ENCODE results near the gene DNAJC5. TPM values are rescaled to one million over a fixed set of nuclear protein-coding genes. Genes with fewer than 3 reads are reported as not detected.

Gene DNAJC5
- total RNA-seq, 1 experiment from 2014 or later, result 79.6 TPM

DNA sequence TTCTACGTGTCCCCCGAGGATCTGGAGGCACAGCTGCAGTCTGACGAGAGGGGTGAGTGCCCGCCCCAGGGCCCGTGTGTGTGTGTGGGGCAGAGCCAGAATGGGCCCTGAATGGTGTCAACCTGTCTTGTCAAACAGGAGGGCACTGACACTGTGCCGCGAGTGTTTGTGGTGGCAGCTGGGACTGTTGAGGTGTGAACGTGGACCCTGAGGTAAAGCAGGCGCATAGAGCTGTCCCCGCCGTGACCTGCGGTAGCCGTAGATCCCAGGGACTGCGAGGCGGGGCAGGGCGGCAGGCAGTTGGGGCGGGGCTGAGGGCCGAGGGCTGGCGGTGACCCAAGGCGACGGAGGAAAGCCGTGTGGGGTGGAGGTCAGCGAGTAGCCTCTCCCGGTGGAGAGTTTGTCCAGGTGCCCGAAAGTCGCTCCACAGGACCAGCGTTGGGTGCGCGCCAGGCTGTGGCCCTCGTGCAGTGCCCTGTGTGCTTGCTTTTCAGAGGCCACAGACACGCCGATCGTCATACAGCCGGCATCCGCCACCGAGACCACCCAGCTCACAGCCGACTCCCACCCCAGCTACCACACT, 36.1 kb downstream of the DNAJC5 start:
- no peak overlapping the region for H3K4me3 ChIP-seq
- no peak overlapping the region for H3K27ac ChIP-seq
- H3K36me3 ChIP-seq, result peaks cover 83% of the 10 kb centered on the region
- DNase-seq, result no peak
- H3K9me3 ChIP-seq (replicated peaks), result no peaks in the 10 kb centered on the region
- H3K4me1 ChIP-seq, result no peaks in the 10 kb centered on the region
- no peaks in the 10 kb centered on the region for H3K27me3 ChIP-seq

DNA sequence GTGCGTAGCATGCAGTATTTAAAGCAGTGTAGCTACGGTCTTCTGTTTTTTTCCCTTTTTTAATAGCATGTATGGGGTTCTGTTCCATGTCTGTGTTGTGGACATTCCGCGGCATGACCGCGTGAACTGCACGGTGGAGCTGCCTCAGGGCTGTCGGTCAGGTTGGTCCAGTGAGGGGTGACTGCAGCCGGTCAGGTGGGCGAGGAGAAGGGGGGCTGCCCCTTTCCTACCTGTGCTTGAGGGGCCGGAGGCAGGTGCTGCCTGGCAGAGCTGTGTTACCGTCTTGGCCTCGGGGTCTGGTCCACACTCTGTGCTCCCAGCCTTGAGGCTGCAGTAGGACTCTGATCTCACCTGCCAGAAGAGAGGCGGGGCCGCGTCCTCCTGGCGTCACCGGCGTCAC, 36.8 kb downstream of the DNAJC5 start:
- peaks cover 82% of the 10 kb centered on the region for H3K36me3 ChIP-seq
- H3K27me3 ChIP-seq, result no peaks in the 10 kb centered on the region
- no peak overlapping the region for H3K27ac ChIP-seq
- no peaks in the 10 kb centered on the region for H3K9me3 ChIP-seq (replicated peaks)
- H3K4me3 ChIP-seq, result no peak overlapping the region
- H3K4me1 ChIP-seq, result no peaks in the 10 kb centered on the region
- DNase-seq, result no peak

DNA sequence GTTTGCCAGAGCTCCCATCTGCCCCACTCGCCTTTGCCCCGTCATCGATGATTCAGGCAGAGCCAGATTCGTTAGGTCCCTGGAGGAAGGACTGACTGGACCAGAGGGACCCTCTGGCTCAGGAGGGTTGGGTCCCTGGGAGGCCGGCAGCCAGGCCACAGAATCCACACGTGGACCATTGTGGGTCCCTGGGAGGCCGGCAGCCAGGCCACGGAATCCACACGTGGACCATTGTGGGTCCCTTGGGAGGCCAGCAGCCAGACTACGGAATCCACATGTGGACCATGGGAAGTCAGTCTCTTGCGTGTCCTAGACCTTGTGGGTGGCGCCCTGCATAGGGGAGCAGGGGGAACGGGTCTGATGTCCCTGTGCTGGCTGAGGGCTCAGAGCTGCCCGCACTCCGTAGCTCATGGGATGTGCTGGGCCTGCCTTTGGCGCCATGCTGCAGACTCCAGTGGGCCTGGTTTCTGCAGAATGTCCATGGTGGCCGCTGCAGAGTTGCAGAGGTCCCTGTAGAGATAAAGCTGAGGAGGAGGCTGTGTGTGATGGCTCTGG, 37.8 kb downstream of the DNAJC5 start:
- Histone ChIP-seq H3K4me1 (no peaks in the 10 kb centered on the region), H3K27me3 (no peaks in the 10 kb centered on the region), H3K36me3 (peaks cover 84% of the 10 kb centered on the region), H3K4me3 (no peak overlapping the region), H3K27ac (no peak overlapping the region), H3K9me3 (replicated peaks) (no peaks in the 10 kb centered on the region)
- DNase-seq, result no peak

DNA sequence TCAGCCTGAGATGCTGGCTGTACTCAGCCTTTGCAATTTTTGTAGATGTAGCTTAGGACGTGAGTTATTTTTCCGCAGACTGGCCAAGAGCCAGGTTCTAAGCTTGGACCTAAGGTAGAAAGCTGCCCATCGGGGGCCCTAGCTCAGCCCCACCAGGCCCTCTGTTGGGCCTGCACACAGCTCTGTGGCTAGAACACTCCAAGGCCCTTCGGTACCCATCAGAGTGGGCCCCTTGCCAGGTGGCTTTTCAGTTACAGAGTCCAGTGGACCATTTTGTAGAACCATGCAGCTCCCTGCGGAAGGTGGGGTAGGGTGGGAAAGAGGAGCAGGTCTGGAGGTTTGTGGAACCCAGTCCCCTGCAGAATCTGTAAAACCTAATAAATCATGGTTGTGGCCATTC, 38.7 kb downstream of the DNAJC5 start:
- Histone ChIP-seq H3K36me3 (peaks cover 82% of the 10 kb centered on the region), H3K4me1 (no peaks in the 10 kb centered on the region), H3K4me3 (no peak overlapping the region), H3K27me3 (no peaks in the 10 kb centered on the region), H3K9me3 (replicated peaks) (no peaks in the 10 kb centered on the region; the same call in 1 of the 2 replicates), H3K27ac (no peak overlapping the region)
- DNase-seq, result no peak

DNA sequence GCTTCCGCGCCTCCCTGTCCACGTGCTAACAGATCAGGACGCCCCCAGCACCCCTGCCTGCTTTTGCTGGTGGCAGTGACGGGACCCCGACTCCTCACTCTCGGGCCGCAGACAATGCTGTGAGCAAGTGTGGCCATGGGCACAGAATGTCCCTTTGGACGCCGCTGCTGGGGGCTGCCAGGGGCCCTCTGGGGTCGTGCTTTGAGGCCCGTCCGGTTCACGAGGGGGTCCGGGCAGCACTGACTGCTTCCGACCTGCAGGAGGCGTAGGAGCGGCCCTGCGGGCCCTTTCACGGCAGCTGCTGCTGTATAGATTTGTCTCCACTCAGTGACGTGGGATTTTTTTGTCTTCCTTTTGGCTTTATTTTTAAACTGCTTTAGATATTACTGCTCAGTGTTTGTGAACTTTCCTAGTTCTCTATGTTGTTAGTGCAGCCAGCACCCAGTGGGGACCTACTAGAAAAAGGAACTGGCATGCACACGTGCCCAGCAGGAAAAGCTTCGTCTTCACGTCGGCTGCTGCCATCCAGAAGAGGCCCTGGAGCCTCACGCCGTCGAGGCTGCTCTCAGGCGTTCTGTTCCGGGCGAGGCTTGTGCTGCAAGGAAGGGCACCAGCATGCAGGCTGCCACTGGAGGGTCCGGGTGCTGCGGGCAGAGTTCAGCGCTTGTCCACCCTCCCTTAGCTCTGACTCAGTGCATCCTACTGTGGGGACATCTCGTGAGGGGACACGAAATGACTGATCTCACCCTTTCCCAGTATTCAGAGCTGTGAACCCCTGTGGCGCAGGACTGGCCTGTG, 39.5 kb downstream of the DNAJC5 start:
- Histone ChIP-seq H3K27ac (no peak overlapping the region), H3K27me3 (no peaks in the 10 kb centered on the region), H3K36me3 (peaks cover 84% of the 10 kb centered on the region), H3K4me1 (no peaks in the 10 kb centered on the region), H3K9me3 (replicated peaks) (peaks cover 4% of the 10 kb centered on the region; the same call in 1 of the 2 replicates), H3K4me3 (no peak overlapping the region)
- no peak for DNase-seq

DNA sequence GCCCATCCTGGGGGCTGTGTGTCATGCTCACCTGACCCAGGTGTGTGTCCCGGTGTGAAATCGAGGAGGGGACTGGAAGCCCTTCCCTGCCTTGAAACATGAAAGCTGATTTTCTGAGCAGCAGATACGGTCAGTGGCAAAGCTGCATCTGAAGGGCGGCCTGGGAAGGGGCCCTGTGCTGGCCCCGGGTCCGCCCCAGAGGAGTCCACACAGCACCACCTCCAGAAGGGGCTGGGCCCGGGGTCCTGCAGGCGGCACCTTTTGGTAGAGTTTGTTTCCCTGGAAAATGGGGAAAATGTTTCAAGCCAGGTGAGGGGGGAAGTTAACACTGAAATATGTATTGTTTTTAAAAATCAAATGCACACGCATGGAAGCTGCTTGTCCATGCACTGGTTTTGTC, 40.5 kb downstream of the DNAJC5 start:
- Histone ChIP-seq H3K27me3 (no peaks in the 10 kb centered on the region), H3K4me3 (no peak overlapping the region), H3K36me3 (peaks cover 87% of the 10 kb centered on the region), H3K27ac (no peak overlapping the region), H3K4me1 (no peaks in the 10 kb centered on the region), H3K9me3 (replicated peaks) (peaks cover 4% of the 10 kb centered on the region)
- DNase-seq, result no peak

DNA sequence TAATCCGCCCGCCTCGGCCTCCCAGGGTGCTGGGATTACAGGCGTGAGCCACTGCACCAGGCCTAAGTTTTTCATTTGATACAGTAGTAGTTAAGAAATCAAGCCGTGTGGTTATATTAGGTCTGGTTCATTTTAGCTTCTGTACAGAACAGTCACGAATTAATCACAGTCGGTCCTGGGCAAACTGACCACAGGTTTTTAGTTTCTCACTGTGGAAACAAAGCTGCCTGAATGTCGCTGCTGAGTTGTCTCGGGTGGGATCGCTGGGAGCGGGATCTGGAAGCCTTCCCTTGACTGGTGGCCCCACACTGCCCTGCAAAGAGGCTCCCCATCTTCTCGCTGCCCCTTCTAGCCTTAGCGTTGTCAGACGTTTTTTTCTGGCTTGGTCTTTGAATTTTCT, 42.7 kb downstream of the DNAJC5 start:
- Histone ChIP-seq H3K27me3 (no peaks in the 10 kb centered on the region), H3K4me1 (no peaks in the 10 kb centered on the region), H3K4me3 (no peak overlapping the region), H3K27ac (no peak overlapping the region), H3K36me3 (peaks cover 82% of the 10 kb centered on the region), H3K9me3 (replicated peaks) (peaks cover 4% of the 10 kb centered on the region)
- DNase-seq, result no peak

DNA sequence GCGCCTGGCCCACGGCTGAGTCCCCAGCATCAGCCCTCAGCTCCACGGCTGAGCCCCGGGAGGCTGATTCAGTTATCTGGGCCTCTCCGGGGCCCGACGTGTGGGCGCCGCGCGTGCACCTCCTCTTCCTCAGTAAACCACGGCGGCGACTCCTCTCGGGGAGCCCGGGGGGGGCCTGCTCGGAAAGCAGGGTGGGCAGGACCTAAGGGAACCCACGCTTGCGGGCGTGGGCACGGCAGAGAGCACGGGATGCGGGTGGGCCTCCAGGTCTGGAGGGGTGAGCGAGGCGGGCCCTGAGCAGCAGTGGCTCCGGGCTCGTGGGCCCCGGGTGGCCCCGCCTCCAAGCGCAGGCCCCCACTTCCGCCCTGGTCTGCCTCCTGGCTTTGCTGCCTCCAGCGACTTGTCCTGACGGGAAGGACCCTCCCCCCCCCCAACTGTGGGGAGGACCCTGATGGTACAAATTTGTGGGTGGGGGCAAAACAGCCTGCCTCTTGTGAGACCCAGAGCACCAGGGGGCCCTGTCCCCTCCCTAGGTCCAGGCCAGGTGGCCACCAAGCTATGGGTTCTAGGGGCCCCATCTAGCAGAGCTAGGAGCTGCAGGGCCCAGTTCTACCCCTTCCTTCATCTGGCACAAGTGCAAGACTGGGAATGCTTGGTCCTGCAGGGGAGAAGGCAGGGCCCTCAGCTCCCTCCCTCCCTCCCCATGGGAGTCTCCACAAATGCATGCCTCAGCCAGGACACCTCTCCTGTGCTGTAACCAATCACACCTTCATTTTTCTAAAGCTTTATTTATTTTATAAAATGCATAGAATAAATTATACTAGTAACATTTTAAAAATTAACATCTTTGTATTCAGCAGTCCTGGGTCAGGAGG, 44.4 kb downstream of the DNAJC5 start:
- no peaks in the 10 kb centered on the region for H3K4me1 ChIP-seq
- DNase-seq, result no peak
- peaks cover 84% of the 10 kb centered on the region for H3K36me3 ChIP-seq
- H3K27me3 ChIP-seq, result no peaks in the 10 kb centered on the region
- peaks cover 4% of the 10 kb centered on the region for H3K9me3 ChIP-seq (replicated peaks)
- H3K4me3 ChIP-seq, result no peak overlapping the region
- no peak overlapping the region for H3K27ac ChIP-seq

DNA sequence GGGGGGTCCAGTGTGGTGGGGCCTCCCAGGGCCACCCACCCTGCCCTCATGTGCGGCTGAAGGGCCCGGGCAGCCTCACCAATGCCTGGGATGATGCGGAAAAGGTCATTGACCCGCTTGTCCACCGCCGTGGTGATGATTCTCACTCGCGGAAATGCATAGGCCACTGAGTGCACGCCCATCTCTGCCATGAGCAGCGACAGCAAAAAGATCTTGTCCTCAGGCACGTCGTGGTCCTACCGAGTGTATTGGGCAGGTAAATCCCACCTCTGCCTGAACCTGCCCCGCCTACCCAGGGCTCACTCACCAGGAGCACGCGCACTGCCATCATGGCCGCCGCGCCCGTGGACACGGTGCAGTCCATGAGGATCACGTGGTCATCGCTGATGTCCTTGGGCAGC, 45.1 kb downstream of the DNAJC5 start:
- H3K27ac ChIP-seq, result no peak overlapping the region
- DNase-seq, result no peak
- no peak overlapping the region for H3K4me3 ChIP-seq
- no peaks in the 10 kb centered on the region for H3K4me1 ChIP-seq
- H3K27me3 ChIP-seq, result no peaks in the 10 kb centered on the region
- H3K36me3 ChIP-seq, result peaks cover 80% of the 10 kb centered on the region
- H3K9me3 ChIP-seq (replicated peaks), result peaks cover 4% of the 10 kb centered on the region

DNA sequence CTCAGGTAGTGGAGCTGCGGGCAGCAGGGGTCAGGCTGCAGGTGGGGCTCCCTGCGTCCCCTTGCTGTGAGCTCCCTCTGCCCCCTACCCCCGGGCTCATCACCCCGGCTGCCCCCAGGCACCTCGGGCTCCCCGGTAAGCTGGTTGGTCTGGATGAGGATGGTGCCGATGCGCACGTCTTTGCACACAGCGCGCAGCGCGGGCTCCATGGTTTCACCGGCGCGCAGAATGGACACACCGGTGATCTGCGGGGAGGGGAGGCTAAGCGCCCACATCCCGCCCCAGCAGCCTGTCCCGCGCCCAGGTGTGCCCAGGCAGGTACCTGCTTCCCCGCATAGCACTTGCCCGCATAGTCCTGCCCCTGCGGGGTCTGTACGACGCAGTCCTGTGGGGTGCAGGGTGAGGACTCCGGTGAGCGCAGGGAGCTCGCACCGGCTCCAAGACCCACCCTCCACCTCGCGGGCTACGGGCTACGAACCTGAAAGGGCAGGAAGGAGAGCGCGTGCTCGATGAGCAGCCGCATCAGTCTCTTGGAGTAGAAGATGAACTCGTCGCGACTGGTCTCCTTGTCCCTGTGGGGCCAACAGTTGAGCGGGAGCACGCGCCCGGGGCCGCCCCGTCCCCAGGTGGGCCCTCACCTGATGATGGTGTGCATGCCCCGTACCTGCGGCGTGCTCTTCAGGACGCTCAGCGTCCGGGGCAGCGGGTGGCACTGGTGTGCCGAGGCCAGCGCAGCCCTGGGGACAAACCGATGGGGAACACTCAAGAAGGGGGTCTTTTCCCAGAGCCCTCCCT, 45.7 kb downstream of the DNAJC5 start:
- Histone ChIP-seq H3K27ac (no peak overlapping the region), H3K36me3 (peaks cover 81% of the 10 kb centered on the region), H3K9me3 (replicated peaks) (peaks cover 4% of the 10 kb centered on the region), H3K4me1 (no peaks in the 10 kb centered on the region), H3K27me3 (no peaks in the 10 kb centered on the region), H3K4me3 (no peak overlapping the region)
- DNase-seq, result no peak

DNA sequence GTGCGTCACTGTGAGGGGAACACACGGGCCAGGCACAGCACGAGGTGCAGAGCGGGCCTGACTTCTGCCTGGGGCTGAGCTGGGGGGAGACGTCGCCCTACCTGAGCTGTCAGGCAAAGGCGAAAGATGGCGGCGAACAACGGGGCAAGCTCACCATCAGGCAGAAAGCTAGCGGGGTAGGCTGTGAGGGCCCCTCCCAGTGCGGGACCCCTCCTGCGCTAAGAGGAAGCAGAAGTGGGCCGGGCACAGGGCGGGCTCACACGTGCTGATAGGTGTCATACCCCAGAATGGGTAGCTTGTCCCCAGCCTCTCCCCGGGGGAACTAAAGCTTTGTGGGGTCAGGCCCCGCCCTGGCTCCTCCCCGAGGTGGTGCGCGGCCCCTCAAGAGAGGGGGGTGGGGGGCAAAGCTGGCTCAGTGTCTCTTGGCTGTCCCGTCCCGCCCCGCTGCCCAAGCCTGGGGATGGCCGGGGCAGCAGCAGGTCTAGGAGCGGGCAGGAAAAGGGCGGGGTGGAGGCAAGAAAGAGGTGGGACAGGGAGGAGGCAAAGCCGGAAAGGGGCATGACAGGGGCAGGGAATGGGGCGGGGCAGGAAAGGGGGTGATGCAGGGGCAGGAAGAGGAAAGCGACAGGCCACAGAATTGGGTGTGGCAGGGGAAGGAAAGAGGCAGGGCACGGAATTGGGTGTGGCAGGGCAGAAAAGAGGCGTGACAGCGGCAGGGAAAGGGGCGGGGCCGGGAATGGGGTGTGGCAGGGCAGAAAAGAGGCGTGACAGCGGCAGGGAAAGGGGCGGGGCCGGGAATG, 46.6 kb downstream of the DNAJC5 start:
- H3K27me3 ChIP-seq, result no peaks in the 10 kb centered on the region
- no peaks in the 10 kb centered on the region for H3K4me1 ChIP-seq
- H3K36me3 ChIP-seq, result peaks cover 77% of the 10 kb centered on the region
- peaks cover 4% of the 10 kb centered on the region for H3K9me3 ChIP-seq (replicated peaks)
- DNase-seq, result no peak
- H3K4me3 ChIP-seq, result no peak overlapping the region
- H3K27ac ChIP-seq, result no peak overlapping the region

DNA sequence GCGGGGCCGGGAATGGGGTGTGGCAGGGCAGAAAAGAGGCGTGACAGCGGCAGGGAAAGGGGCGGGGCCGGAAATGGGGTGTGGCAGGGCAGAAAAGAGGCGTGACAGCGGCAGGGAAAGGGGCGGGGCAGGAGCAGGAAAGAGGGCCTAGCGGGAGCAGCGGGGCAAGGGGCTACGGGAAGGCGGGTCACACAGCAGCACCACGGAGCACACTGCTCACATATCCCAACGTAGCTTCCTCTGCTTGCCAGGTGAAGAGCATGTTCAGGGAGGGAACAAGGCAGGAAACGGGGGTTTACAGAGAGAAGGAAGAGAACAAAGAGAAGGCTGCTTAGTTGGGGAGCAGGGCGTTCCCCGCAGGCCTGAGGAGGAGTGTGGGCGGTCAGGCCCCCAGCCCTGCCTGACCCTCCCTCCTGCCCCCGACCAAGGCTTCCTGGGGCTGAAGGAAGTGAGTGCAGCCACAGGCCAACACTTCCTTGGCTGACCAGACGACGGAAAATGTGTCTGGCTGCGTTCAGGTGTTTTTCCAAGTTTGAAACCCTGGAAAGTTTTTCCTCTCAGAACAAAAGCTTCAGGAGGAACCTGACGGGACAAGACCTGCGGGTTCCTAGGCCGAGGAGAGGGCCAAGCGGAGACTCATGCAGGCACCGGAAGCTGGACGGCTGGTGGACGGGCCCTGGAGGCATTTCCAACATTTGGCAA, 47.5 kb downstream of the DNAJC5 start:
- no peaks in the 10 kb centered on the region for H3K27me3 ChIP-seq
- DNase-seq, result peak; percentile 59 to 65
- H3K36me3 ChIP-seq, result peaks cover 70% of the 10 kb centered on the region
- no peak overlapping the region for H3K27ac ChIP-seq
- peaks cover 4% of the 10 kb centered on the region for H3K9me3 ChIP-seq (replicated peaks)
- no peak overlapping the region for H3K4me3 ChIP-seq
- no peaks in the 10 kb centered on the region for H3K4me1 ChIP-seq
